CD4-positive, CD25-positive, alpha-beta regulatory T cell (primary cell): Measurements from ENCODE around the gene SHB. TPM values are rescaled to one million over a fixed set of nuclear protein-coding genes. Genes with fewer than 3 reads are reported as not detected.

Experiments used
- polyA plus RNA-seq, 4 donors: library from polyadenylated mRNA; unstranded; fragments of 300-500 nt; fragmentation: Illumina TruSeq; gene quantifications; one replicate each; pipeline ENCODE4 v1.2.3, GENCODE V29; 2021
- total RNA-seq: library from RNA; stranded (reverse); gene quantifications from one replicate; pipeline ENCODE4 v1.2.3, GENCODE V29; 2022

SHB gene
- total and polyA plus RNA-seq, 5 donors from 2014 or later = 0.27 to 0.69 TPM; not detected in 3

Other genes starting within 250 kb of the SHB start
- gene SLC25A51, start 165.1 kb downstream of the SHB start, total RNA-seq = 25.3 TPM
- 10 to 100 TPM; 11.2 to 13.5 (median 12.4) TPM for gene SLC25A51, start 165.1 kb downstream of the SHB start, polyA plus RNA-seq